Naive thymus-derived CD4-positive, alpha-beta T cell (primary cell): ENCODE measurements around the gene SLC15A2. TPM values are rescaled to one million over a fixed set of nuclear protein-coding genes. Genes with fewer than 3 reads are reported as not detected.

Experiments
- ATAC-seq: fragments of 150-1000 bp; cut with Tn5 transposase; 2 replicates; pipeline ENCODE4 v1.10.0; 2021; ENCODE audit warnings: mild to moderate bottlenecking, moderate library complexity
- CTCF ChIA-PET: fragments of 350-600 bp; sonication (Branson Sonifier 250); formaldehyde crosslinking; loops from one replicate; lab custom pipeline; 2021; ENCODE audit warnings: antibody characterized with exemption; lab: Charles Lee
- POLR2A ChIA-PET: fragments of 350-600 bp; sonication (Branson Sonifier 250); formaldehyde crosslinking; loops from one replicate; lab custom pipeline; 2021; ENCODE audit warnings: antibody characterized with exemption, inconsistent platforms; lab: Charles Lee
- DNase-seq, 9 donors: peaks; one replicate each; pipeline versions ENCODE4 v3.0.0 to v3.0.0-alpha.2; 2020 to 2022; ENCODE audit warnings: mixed read lengths in 1 of 9
- H3K27ac ChIP-seq: one replicate; pipeline ENCODE4 v1.7.0; 2013; ENCODE audit warnings: mild to moderate bottlenecking, low read depth, low read length, moderate library complexity
- H3K27me3 ChIP-seq, 2 donors: one replicate each; pipeline ENCODE4 v1.7.0; 2013; ENCODE audit warnings: low read length in 2 of 2, mild to moderate bottlenecking in 2 of 2, moderate library complexity in 2 of 2; ENCODE audit not compliant: control insufficient read depth in 2 of 2, insufficient read depth in 2 of 2
- H3K36me3 ChIP-seq, 3 experiments: 1 replicate in 2 of 3; 2 replicates in 1 of 3; pipeline ENCODE4 v1.7.0; 2013; ENCODE audit warnings: low read length in 3 of 3, mild to moderate bottlenecking in 3 of 3, moderate library complexity in 1 of 3; ENCODE audit not compliant: insufficient read depth in 3 of 3, control insufficient read depth in 2 of 3
- H3K4me1 ChIP-seq, 2 donors: one replicate each; pipeline ENCODE4 v1.7.0; 2013; ENCODE audit warnings: low read length in 2 of 2, mild to moderate bottlenecking in 2 of 2, moderate library complexity in 1 of 2; ENCODE audit not compliant: control insufficient read depth in 2 of 2, insufficient read depth in 2 of 2
- H3K4me3 ChIP-seq: 2 replicates; pipeline ENCODE4 v1.7.0; 2013; ENCODE audit warnings: mild to moderate bottlenecking, low read length
- H3K9me3 ChIP-seq, 3 experiments: 1 replicate in 2 of 3; 2 replicates in 1 of 3; pipeline ENCODE4 v1.7.0; 2013; ENCODE audit warnings: low read length in 3 of 3; ENCODE audit not compliant: control insufficient read depth in 2 of 3
- H3K27ac Mint-ChIP-seq, 9 donors: one replicate each; pipeline ENCODE4 v1.8.0; 2020 to 2022; ENCODE audit warnings: mixed read lengths in 9 of 9, mild to moderate bottlenecking in 8 of 9, moderate library complexity in 5 of 9, inconsistent platforms in 2 of 9
- H3K27me3 Mint-ChIP-seq, 5 donors: one replicate each; pipeline ENCODE4 v1.8.0; 2021 to 2022; ENCODE audit warnings: mixed read lengths in 5 of 5, mild to moderate bottlenecking in 1 of 5
- H3K36me3 Mint-ChIP-seq, 5 donors: one replicate each; pipeline ENCODE4 v1.8.0; 2020 to 2022; ENCODE audit warnings: mixed read lengths in 5 of 5, mild to moderate bottlenecking in 3 of 5, inconsistent platforms in 1 of 5
- H3K4me1 Mint-ChIP-seq, 7 donors: one replicate each; pipeline ENCODE4 v1.8.0; 2020 to 2022; ENCODE audit warnings: mixed read lengths in 7 of 7, mild to moderate bottlenecking in 3 of 7, inconsistent platforms in 1 of 7
- H3K4me3 Mint-ChIP-seq, 10 donors: one replicate each; pipeline ENCODE4 v1.8.0; 2020 to 2022; ENCODE audit warnings: mild to moderate bottlenecking in 10 of 10, mixed read lengths in 10 of 10, moderate library complexity in 6 of 10, inconsistent platforms in 2 of 10
- H3K9me3 Mint-ChIP-seq, 11 donors: one replicate each; pipeline ENCODE4 v1.8.0; 2020 to 2022; ENCODE audit warnings: mixed read lengths in 11 of 11, mild to moderate bottlenecking in 4 of 11, inconsistent platforms in 1 of 11, moderate library complexity in 1 of 11
- intact Hi-C, 2 donors: fragments of 100-400 bp; cut with micrococcal nuclease; formaldehyde crosslinking; loops; one replicate each; pipeline ENCODE4 v1.15.1; 2023
- polyA plus RNA-seq, 2 donors: library from polyadenylated mRNA; unstranded; fragments of 300-500 nt; fragmentation: Illumina TruSeq; gene quantifications; one replicate each; pipeline ENCODE4 v1.2.3, GENCODE V29; 2021
- total RNA-seq, 6 experiments: library from RNA in 5 of 6; stranded (reverse) in 5 of 6; gene quantifications; 1 replicate in 5 of 6; 2 replicates in 1 of 6; pipeline ENCODE4 v1.2.3 and lab custom pipeline; 2021 to 2026

The SLC15A2 gene
- total and polyA plus RNA-seq, 7 experiments from 2014 or later, result 0.46 to 6.8 (median 3.0) TPM; not detected in 1

GRCh38 chr3:121958801-121959200 is 64.6 kb downstream of the SLC15A2 start:
- Mint-ChIP-seq H3K36me3 (peaks cover 5 to 21% (median 13%) of the 10 kb centered on the region in 5 donors), H3K27me3 (peaks cover 0 to 10% (median 0%) of the 10 kb centered on the region in 5 donors), H3K27ac (no peak overlapping the region), H3K4me1 (no peaks in the 10 kb centered on the region), H3K9me3 (peaks cover 0 to 48% (median 8%) of the 10 kb centered on the region in 11 donors), H3K4me3 (no peak overlapping the region)
- Histone ChIP-seq H3K9me3 (peaks cover 0 to 1% (median 0%) of the 10 kb centered on the region in 3 experiments), H3K27ac (no peak overlapping the region), H3K4me3 (no peak overlapping the region), H3K36me3 (no peaks in the 10 kb centered on the region), H3K27me3 (no peaks in the 10 kb centered on the region), H3K4me1 (no peaks in the 10 kb centered on the region)
- intact Hi-C loops, result no loop called here
- no peak for ATAC-seq
- ChIA-PET CTCF (no interaction called here), POLR2A (no interaction called here)
- DNase-seq, result no peak

GRCh38 chr3:121961283-121961682 is 67.1 kb downstream of the SLC15A2 start:
- Histone ChIP-seq H3K4me3 (no peak overlapping the region), H3K27ac (no peak overlapping the region), H3K27me3 (no peaks in the 10 kb centered on the region), H3K4me1 (no peaks in the 10 kb centered on the region), H3K36me3 (no peaks in the 10 kb centered on the region), H3K9me3 (peaks cover 0 to 4% (median 0%) of the 10 kb centered on the region in 3 experiments)
- CTCF ChIA-PET, result no interaction called here
- POLR2A ChIA-PET, result no interaction called here
- intact Hi-C loops, result no loop called here
- peaks cover 0 to 12% (median 3%) of the 10 kb centered on the region in 5 donors for H3K27me3 Mint-ChIP-seq
- no peak overlapping the region for H3K27ac Mint-ChIP-seq
- H3K4me1 Mint-ChIP-seq, result no peaks in the 10 kb centered on the region
- no peak for ATAC-seq
- H3K9me3 Mint-ChIP-seq, result peaks cover 0 to 62% (median 5%) of the 10 kb centered on the region in 11 donors
- DNase-seq, result no peak
- H3K4me3 Mint-ChIP-seq, result no peak overlapping the region
- peaks cover under 1 to 17% (median 9%) of the 10 kb centered on the region in 5 donors for H3K36me3 Mint-ChIP-seq

GRCh38 chr3:121962443-121962842 is 68.2 kb downstream of the SLC15A2 start:
- H3K27me3 ChIP-seq, result no peaks in the 10 kb centered on the region
- H3K9me3 ChIP-seq, result peaks cover 0 to 4% (median 0%) of the 10 kb centered on the region in 3 experiments
- no peak overlapping the region for H3K27ac ChIP-seq
- H3K27me3 Mint-ChIP-seq, result peaks cover 0 to 12% (median 7%) of the 10 kb centered on the region in 5 donors
- H3K4me1 ChIP-seq, result no peaks in the 10 kb centered on the region
- ChIA-PET POLR2A (no interaction called here), CTCF (no interaction called here)
- no peaks in the 10 kb centered on the region for H3K36me3 ChIP-seq
- DNase-seq (no peak), ATAC-seq (no peak)
- no peak overlapping the region for H3K4me3 ChIP-seq
- H3K36me3 Mint-ChIP-seq, result peaks cover 0 to 11% (median 9%) of the 10 kb centered on the region in 5 donors
- intact Hi-C loops, result no loop called here
- H3K4me1 Mint-ChIP-seq, result no peaks in the 10 kb centered on the region
- no peak overlapping the region for H3K4me3 Mint-ChIP-seq
- no peak overlapping the region for H3K27ac Mint-ChIP-seq
- peaks cover 0 to 55% (median 5%) of the 10 kb centered on the region in 11 donors for H3K9me3 Mint-ChIP-seq

- Mint-ChIP-seq H3K36me3 (peaks cover 0 to 8% (median 6%) of the 10 kb centered on the region in 5 donors), H3K27ac (no peak overlapping the region)
Observed at GRCh38 chr3:121963608-121964007, 69.4 kb downstream of the SLC15A2 start.

GRCh38 chr3:121969631-121970030 is 75.4 kb downstream of the SLC15A2 start:
- Histone ChIP-seq H3K36me3 (no peaks in the 10 kb centered on the region), H3K4me1 (no peaks in the 10 kb centered on the region), H3K27me3 (no peaks in the 10 kb centered on the region), H3K9me3 (no peaks in the 10 kb centered on the region), H3K27ac (no peak overlapping the region), H3K4me3 (no peak overlapping the region)
- no peak for DNase-seq
- no peak overlapping the region for H3K4me3 Mint-ChIP-seq
- CTCF ChIA-PET, result no interaction called here
- POLR2A ChIA-PET, result no interaction called here
- no peak overlapping the region for H3K27ac Mint-ChIP-seq
- H3K36me3 Mint-ChIP-seq, result peaks cover 0 to 14% (median 0%) of the 10 kb centered on the region in 5 donors
- intact Hi-C loops, result no loop called here
- H3K4me1 Mint-ChIP-seq, result peaks cover 0 to 13% (median 0%) of the 10 kb centered on the region in 7 donors
- peaks cover 0 to 14% (median 0%) of the 10 kb centered on the region in 5 donors for H3K27me3 Mint-ChIP-seq
- H3K9me3 Mint-ChIP-seq, result peaks cover 0 to 13% (median 2%) of the 10 kb centered on the region in 11 donors
- no peak for ATAC-seq

More at GRCh38 chr3:121963608-121964007, 69.4 kb downstream of the SLC15A2 start:
- POLR2A ChIA-PET, result no interaction called here
- H3K4me1 Mint-ChIP-seq, result no peaks in the 10 kb centered on the region
- intact Hi-C loops, result no loop called here
- Histone ChIP-seq H3K27ac (no peak overlapping the region), H3K27me3 (no peaks in the 10 kb centered on the region), H3K4me3 (no peak overlapping the region), H3K36me3 (no peaks in the 10 kb centered on the region), H3K4me1 (no peaks in the 10 kb centered on the region), H3K9me3 (peaks cover 0 to 4% (median 0%) of the 10 kb centered on the region in 3 experiments)
- CTCF ChIA-PET, result no interaction called here
- peaks cover 0 to 49% (median 4%) of the 10 kb centered on the region in 11 donors for H3K9me3 Mint-ChIP-seq
- ATAC-seq, result no peak
- H3K27me3 Mint-ChIP-seq, result peaks cover 0 to 14% (median 7%) of the 10 kb centered on the region in 5 donors
- H3K4me3 Mint-ChIP-seq, result no peak overlapping the region
- no peak for DNase-seq

- Histone ChIP-seq H3K27ac (no peak overlapping the region), H3K9me3 (no peaks in the 10 kb centered on the region), H3K36me3 (no peaks in the 10 kb centered on the region), H3K27me3 (no peaks in the 10 kb centered on the region), H3K4me3 (no peak overlapping the region), H3K4me1 (no peaks in the 10 kb centered on the region)
- DNase-seq (no peak), ATAC-seq (no peak)
- ChIA-PET CTCF (no interaction called here), POLR2A (no interaction called here)
- Mint-ChIP-seq H3K27ac (no peak overlapping the region), H3K4me3 (no peak overlapping the region), H3K27me3 (peaks cover 0 to 14% (median 0%) of the 10 kb centered on the region in 5 donors), H3K9me3 (peaks cover 0 to 17% (median 2%) of the 10 kb centered on the region in 11 donors), H3K36me3 (peaks cover 0 to 17% (median 0%) of the 10 kb centered on the region in 5 donors), H3K4me1 (peaks cover 0 to 13% (median 0%) of the 10 kb centered on the region in 7 donors)
- intact Hi-C loops, result no loop called here
Observed at GRCh38 chr3:121970047-121970446, 75.8 kb downstream of the SLC15A2 start.

GRCh38 chr3:121974601-121975111 is 80.5 kb downstream of the SLC15A2 start:
- no peaks in the 10 kb centered on the region for H3K9me3 ChIP-seq
- POLR2A ChIA-PET, result no interaction called here
- ATAC-seq (no peak), DNase-seq (no peak)
- Mint-ChIP-seq H3K27ac (no peak overlapping the region), H3K27me3 (peaks cover 0 to 17% (median 0%) of the 10 kb centered on the region in 5 donors), H3K4me1 (peaks cover 0 to 17% (median 0%) of the 10 kb centered on the region in 7 donors), H3K9me3 (peaks cover 0 to 27% (median 9%) of the 10 kb centered on the region in 11 donors), H3K36me3 (peaks cover 0 to 17% (median 6%) of the 10 kb centered on the region in 5 donors), H3K4me3 (no peak overlapping the region)
- intact Hi-C loops, result no loop called here
- H3K4me1 ChIP-seq, result no peaks in the 10 kb centered on the region
- CTCF ChIA-PET, result no interaction called here
- no peaks in the 10 kb centered on the region for H3K27me3 ChIP-seq
- no peak overlapping the region for H3K4me3 ChIP-seq
- H3K27ac ChIP-seq, result no peak overlapping the region
- no peaks in the 10 kb centered on the region for H3K36me3 ChIP-seq
